Tibial nerve (tissue), 4 donors: ENCODE measurements around the gene OR52K1.

Experiments
- EP300 ChIP-seq, 2 donors: sonication (generic); formaldehyde crosslinking; IDR thresholded peaks; one replicate each; pipeline ENCODE4 v1.6.1; 2017; ENCODE audit warnings: antibody characterized with exemption in 2 of 2, mild to moderate bottlenecking in 1 of 2
- POLR2A ChIP-seq, 2 donors: fragments of 450-650 bp; IDR thresholded peaks; one replicate each; pipeline ENCODE4 v1.6.1; 2017; ENCODE audit warnings: antibody characterized with exemption in 2 of 2, mild to moderate bottlenecking in 2 of 2, moderate library complexity in 2 of 2
- TF ChIP-seq, protein P1 (sequence below), 5 experiments: fragments of 200-600 bp in 3 of 5; fragments of 450-650 bp in 2 of 5; sonication (generic) in 3 of 5; IDR thresholded peaks; one replicate each; pipeline ENCODE4 v1.5.1; 2016 to 2019; ENCODE audit warnings: antibody characterized with exemption in 5 of 5, mild to moderate bottlenecking in 3 of 5, moderate library complexity in 2 of 5

GRCh38 chr11:4493480-4493818, 11.0 kb downstream of the OR52K1 start:
- TF ChIP-seq, protein P1, sequence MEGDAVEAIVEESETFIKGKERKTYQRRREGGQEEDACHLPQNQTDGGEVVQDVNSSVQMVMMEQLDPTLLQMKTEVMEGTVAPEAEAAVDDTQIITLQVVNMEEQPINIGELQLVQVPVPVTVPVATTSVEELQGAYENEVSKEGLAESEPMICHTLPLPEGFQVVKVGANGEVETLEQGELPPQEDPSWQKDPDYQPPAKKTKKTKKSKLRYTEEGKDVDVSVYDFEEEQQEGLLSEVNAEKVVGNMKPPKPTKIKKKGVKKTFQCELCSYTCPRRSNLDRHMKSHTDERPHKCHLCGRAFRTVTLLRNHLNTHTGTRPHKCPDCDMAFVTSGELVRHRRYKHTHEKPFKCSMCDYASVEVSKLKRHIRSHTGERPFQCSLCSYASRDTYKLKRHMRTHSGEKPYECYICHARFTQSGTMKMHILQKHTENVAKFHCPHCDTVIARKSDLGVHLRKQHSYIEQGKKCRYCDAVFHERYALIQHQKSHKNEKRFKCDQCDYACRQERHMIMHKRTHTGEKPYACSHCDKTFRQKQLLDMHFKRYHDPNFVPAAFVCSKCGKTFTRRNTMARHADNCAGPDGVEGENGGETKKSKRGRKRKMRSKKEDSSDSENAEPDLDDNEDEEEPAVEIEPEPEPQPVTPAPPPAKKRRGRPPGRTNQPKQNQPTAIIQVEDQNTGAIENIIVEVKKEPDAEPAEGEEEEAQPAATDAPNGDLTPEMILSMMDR (IDR thresholded peaks at IDR 0.05) = no peak
- no peak for TF ChIP-seq POLR2A (IDR thresholded peaks at IDR 0.05)
- TF ChIP-seq EP300 (IDR thresholded peaks at IDR 0.05) = no peak
